Measurements from ENCODE around the gene ANKRD11. TPM values are rescaled to one million over a fixed set of nuclear protein-coding genes. Genes with fewer than 3 reads are reported as not detected.

ANKRD11 gene
- total and polyA plus RNA-seq, 2 donors (not counting 1 experiment from before 2014, with no cell fraction given) = 41.5 to 71.2 TPM

DNA sequence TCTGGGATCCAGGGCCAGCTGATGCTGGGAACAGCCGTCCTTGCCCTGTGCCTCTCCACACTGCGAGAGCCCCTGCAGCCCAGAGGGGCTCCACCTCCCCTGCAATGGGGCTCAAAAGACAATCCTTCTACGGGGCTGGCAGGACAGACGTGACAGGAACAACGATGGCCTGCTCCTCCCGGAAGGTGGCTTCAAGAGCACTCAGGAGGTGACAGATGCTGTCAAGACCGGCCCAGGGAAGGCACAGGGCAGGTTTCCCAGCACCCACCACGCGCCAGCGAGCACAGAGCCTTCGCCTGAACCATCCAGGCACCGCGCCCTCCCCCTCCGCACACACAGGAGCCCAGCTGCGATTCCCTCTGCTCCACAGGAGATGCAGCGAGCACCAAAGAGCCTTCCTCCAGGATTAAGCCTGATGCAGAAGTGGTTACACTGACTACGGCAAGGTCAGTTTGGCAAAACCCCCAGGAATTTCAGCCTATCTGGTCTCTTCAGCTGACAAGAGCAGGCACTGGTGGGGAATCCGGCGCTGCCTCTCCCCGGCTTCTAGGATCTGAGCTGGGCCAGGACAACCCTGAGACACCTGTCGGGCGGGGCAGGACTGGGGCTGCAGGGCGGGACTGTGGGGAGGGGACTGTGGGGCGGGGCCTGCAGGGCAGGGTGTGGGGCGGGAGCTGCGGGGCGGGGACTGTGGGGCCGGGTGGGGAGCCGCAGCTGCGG lies 169.4 kb downstream of the ANKRD11 start:
- peak; percentile 42 to 75 for DNase-seq (ENCODE audit: low read depth in 2 of 2)
- H3K4me1 ChIP-seq (ENCODE audit: control insufficient read depth, extremely low read depth, insufficient read depth, low read length) = peaks cover 64% of the 10 kb centered on the region
- H2AFZ ChIP-seq (ENCODE audit: low read length) = no peak overlapping the region
- peak overlapping the region; percentile 98 for H3K27ac ChIP-seq (ENCODE audit: insufficient read depth, low read length)
- peaks cover 91% of the 10 kb centered on the region for H3K79me2 ChIP-seq (ENCODE audit: control insufficient read depth, insufficient read depth, low read length)
- H3K9me3 ChIP-seq (ENCODE audit: control insufficient read depth, insufficient read depth, low read depth, low read length) = no peaks in the 10 kb centered on the region
- TF ChIP-seq, protein P1, sequence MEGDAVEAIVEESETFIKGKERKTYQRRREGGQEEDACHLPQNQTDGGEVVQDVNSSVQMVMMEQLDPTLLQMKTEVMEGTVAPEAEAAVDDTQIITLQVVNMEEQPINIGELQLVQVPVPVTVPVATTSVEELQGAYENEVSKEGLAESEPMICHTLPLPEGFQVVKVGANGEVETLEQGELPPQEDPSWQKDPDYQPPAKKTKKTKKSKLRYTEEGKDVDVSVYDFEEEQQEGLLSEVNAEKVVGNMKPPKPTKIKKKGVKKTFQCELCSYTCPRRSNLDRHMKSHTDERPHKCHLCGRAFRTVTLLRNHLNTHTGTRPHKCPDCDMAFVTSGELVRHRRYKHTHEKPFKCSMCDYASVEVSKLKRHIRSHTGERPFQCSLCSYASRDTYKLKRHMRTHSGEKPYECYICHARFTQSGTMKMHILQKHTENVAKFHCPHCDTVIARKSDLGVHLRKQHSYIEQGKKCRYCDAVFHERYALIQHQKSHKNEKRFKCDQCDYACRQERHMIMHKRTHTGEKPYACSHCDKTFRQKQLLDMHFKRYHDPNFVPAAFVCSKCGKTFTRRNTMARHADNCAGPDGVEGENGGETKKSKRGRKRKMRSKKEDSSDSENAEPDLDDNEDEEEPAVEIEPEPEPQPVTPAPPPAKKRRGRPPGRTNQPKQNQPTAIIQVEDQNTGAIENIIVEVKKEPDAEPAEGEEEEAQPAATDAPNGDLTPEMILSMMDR (conservative IDR thresholded peaks at IDR 0.05 in 1 of 2, IDR thresholded peaks at IDR 0.05 in 1 of 2; ENCODE audit: low read depth in 1 of 2, low read length in 2 of 2) = no peak
- TF ChIP-seq EZH2 (IDR thresholded peaks at IDR 0.05; ENCODE audit: low read length, missing control alignments) = no peak
- H3K9ac ChIP-seq (ENCODE audit: insufficient read depth, low read length) = peak overlapping the region; percentile 45
- peak overlapping the region; percentile 97 for H3K4me2 ChIP-seq (ENCODE audit: extremely low read depth, insufficient read depth, low read length)
- no peaks in the 10 kb centered on the region for H3K27me3 ChIP-seq (ENCODE audit: control insufficient read depth, insufficient read depth, low read length)
- no peak overlapping the region for H3K4me3 ChIP-seq (replicated peaks in 1 of 4; ENCODE audit: control extremely low read depth in 1 of 4, insufficient read depth in 1 of 4, low read depth in 3 of 4, low read length in 4 of 4)
- H4K20me1 ChIP-seq (ENCODE audit: control insufficient read depth, extremely low read depth, insufficient read depth, low read length) = no peaks in the 10 kb centered on the region
- peaks cover 6% of the 10 kb centered on the region for H3K36me3 ChIP-seq (ENCODE audit: control insufficient read depth, insufficient read depth, low read length)

GRCh38 chr16:89319886-89320781 lies 170.2 kb downstream of the ANKRD11 start:
- H3K27ac ChIP-seq (ENCODE audit: insufficient read depth, low read length) = peak overlapping the region; percentile 98
- H2AFZ ChIP-seq (ENCODE audit: low read length) = no peak overlapping the region
- peak overlapping the region in 3 of 4 experiments; percentile 23 to 39 (median 24) for H3K4me3 ChIP-seq (replicated peaks in 1 of 4; ENCODE audit: control extremely low read depth in 1 of 4, insufficient read depth in 1 of 4, low read depth in 3 of 4, low read length in 4 of 4)
- no peaks in the 10 kb centered on the region for H3K27me3 ChIP-seq (ENCODE audit: control insufficient read depth, insufficient read depth, low read length)
- H3K9me3 ChIP-seq (ENCODE audit: control insufficient read depth, insufficient read depth, low read depth, low read length) = no peaks in the 10 kb centered on the region
- TF ChIP-seq, protein P1 (conservative IDR thresholded peaks at IDR 0.05 in 1 of 2, IDR thresholded peaks at IDR 0.05 in 1 of 2; ENCODE audit: low read depth in 1 of 2, low read length in 2 of 2) = no peak
- TF ChIP-seq EZH2 (IDR thresholded peaks at IDR 0.05; ENCODE audit: low read length, missing control alignments) = no peak
- peaks cover 12% of the 10 kb centered on the region for H3K36me3 ChIP-seq (ENCODE audit: control insufficient read depth, insufficient read depth, low read length)
- H3K9ac ChIP-seq (ENCODE audit: insufficient read depth, low read length) = peak overlapping the region; percentile 59
- peak overlapping the region; percentile 97 for H3K4me2 ChIP-seq (ENCODE audit: extremely low read depth, insufficient read depth, low read length)
- H3K4me1 ChIP-seq (ENCODE audit: control insufficient read depth, extremely low read depth, insufficient read depth, low read length) = peaks cover 62% of the 10 kb centered on the region
- peaks cover 92% of the 10 kb centered on the region for H3K79me2 ChIP-seq (ENCODE audit: control insufficient read depth, insufficient read depth, low read length)
- no peaks in the 10 kb centered on the region for H4K20me1 ChIP-seq (ENCODE audit: control insufficient read depth, extremely low read depth, insufficient read depth, low read length)
- DNase-seq (ENCODE audit: low read depth in 2 of 2) = peak; percentile 78 to 87

- H2AFZ ChIP-seq (ENCODE audit: low read length) = no peak overlapping the region
- no peaks in the 10 kb centered on the region for H3K9me3 ChIP-seq (ENCODE audit: control insufficient read depth, insufficient read depth, low read depth, low read length)
- H3K79me2 ChIP-seq (ENCODE audit: control insufficient read depth, insufficient read depth, low read length) = peaks cover 92% of the 10 kb centered on the region
- no peak for DNase-seq (ENCODE audit: low read depth in 2 of 2)
- H3K9ac ChIP-seq (ENCODE audit: insufficient read depth, low read length) = peak overlapping the region; percentile 59
- H3K4me3 ChIP-seq (replicated peaks in 1 of 4; ENCODE audit: control extremely low read depth in 1 of 4, insufficient read depth in 1 of 4, low read depth in 3 of 4, low read length in 4 of 4) = peak overlapping the region in 3 of 4 experiments; percentile 23 to 39 (median 24)
- TF ChIP-seq EZH2 (IDR thresholded peaks at IDR 0.05; ENCODE audit: low read length, missing control alignments) = no peak
- TF ChIP-seq, protein P1 (conservative IDR thresholded peaks at IDR 0.05 in 1 of 2, IDR thresholded peaks at IDR 0.05 in 1 of 2; ENCODE audit: low read depth in 1 of 2, low read length in 2 of 2) = no peak
- H3K4me2 ChIP-seq (ENCODE audit: extremely low read depth, insufficient read depth, low read length) = peak overlapping the region; percentile 97
- H4K20me1 ChIP-seq (ENCODE audit: control insufficient read depth, extremely low read depth, insufficient read depth, low read length) = no peaks in the 10 kb centered on the region
- H3K36me3 ChIP-seq (ENCODE audit: control insufficient read depth, insufficient read depth, low read length) = peaks cover 12% of the 10 kb centered on the region
- H3K4me1 ChIP-seq (ENCODE audit: control insufficient read depth, extremely low read depth, insufficient read depth, low read length) = peaks cover 62% of the 10 kb centered on the region
- no peaks in the 10 kb centered on the region for H3K27me3 ChIP-seq (ENCODE audit: control insufficient read depth, insufficient read depth, low read length)
- H3K27ac ChIP-seq (ENCODE audit: insufficient read depth, low read length) = peak overlapping the region; percentile 98
Measured at GRCh38 chr16:89319631-89319885, 170.8 kb downstream of the ANKRD11 start.
